H1 (cell line): ENCODE data around the gene ADGRD2. TPM values are rescaled to one million over a fixed set of nuclear protein-coding genes. Genes with fewer than 3 reads are reported as not detected.

Experiments used
- CTCF ChIA-PET: fragments of 300-600 bp; sonication (Branson Sonifier 250); formaldehyde crosslinking; loops from one replicate; lab custom pipeline; 2021; ENCODE audit not compliant: partially characterized antibody; lab: Charles Lee
- POLR2A ChIA-PET: fragments of 300-600 bp; sonication (Branson Sonifier 250); formaldehyde crosslinking; loops from one replicate; lab custom pipeline; 2021; ENCODE audit warnings: inconsistent platforms; ENCODE audit not compliant: partially characterized antibody; lab: Charles Lee
- DNase-seq, 2 experiments: peaks; one replicate each; pipeline versions ENCODE4 v3.0.0 to v3.0.0-alpha.2; 2010 to 2022; ENCODE audit warnings: low spot score in 2 of 2, low read depth in 1 of 2, mixed read lengths in 1 of 2
- FAIRE-seq: peaks from 2 replicates; lab custom pipeline; 2011; peaks lifted over from hg19 to GRCh38; lab: Jason Lieb, UNC
- H2AFZ ChIP-seq: 2 replicates; pipeline ENCODE4 v1.8.1; 2012; ENCODE audit warnings: low read length, inconsistent platforms
- H2AK5ac ChIP-seq: 2 replicates; pipeline ENCODE4 v1.6.1; 2013; ENCODE audit warnings: low read depth, low read length
- H2BK120ac ChIP-seq: replicated peaks from 2 replicates; pipeline ENCODE3; 2013; ENCODE audit warnings: low read depth, low read length, inconsistent platforms
- H2BK12ac ChIP-seq: 2 replicates; pipeline ENCODE4 v1.6.1; 2013; ENCODE audit warnings: low read depth, low read length
- H2BK15ac ChIP-seq: 2 replicates; pipeline ENCODE4 v1.6.1; 2013; ENCODE audit warnings: low read length
- H2BK20ac ChIP-seq: 2 replicates; pipeline ENCODE4 v1.6.1; 2013; ENCODE audit warnings: low read length
- H2BK5ac ChIP-seq: 2 replicates; pipeline ENCODE4 v1.6.1; 2013; ENCODE audit warnings: low read depth, low read length
- H3K14ac ChIP-seq: 2 replicates; pipeline ENCODE4 v1.6.1; 2013; ENCODE audit warnings: inconsistent platforms; ENCODE audit not compliant: insufficient read length
- H3K18ac ChIP-seq: 2 replicates; pipeline ENCODE4 v1.6.1; 2013; ENCODE audit warnings: low read length; ENCODE audit errors: extremely low read depth
- H3K23ac ChIP-seq: 2 replicates; pipeline ENCODE4 v1.6.1; 2013; ENCODE audit warnings: inconsistent platforms; ENCODE audit not compliant: insufficient read length
- H3K23me2 ChIP-seq: 2 replicates; pipeline ENCODE4 v1.6.1; 2013; ENCODE audit warnings: low read depth, low read length
- H3K27ac ChIP-seq: 2 replicates; pipeline ENCODE4 v1.6.1; 2011; ENCODE audit warnings: low read depth, low read length, inconsistent platforms
- H3K27me3 ChIP-seq, 4 experiments: replicated peaks in 1 of 4; 1 replicate in 1 of 4; 2 replicates in 3 of 4; pipeline versions ENCODE4 v1.6.1 to v1.8.1; 2011 to 2013; ENCODE audit warnings: low read length in 3 of 4, mild to moderate bottlenecking in 3 of 4, inconsistent platforms in 2 of 4, mixed read lengths in 2 of 4, moderate library complexity in 1 of 4; ENCODE audit not compliant: control insufficient read depth in 3 of 4, insufficient read depth in 3 of 4; ENCODE audit errors: extremely low read depth in 1 of 4
- H3K36me3 ChIP-seq, 4 experiments: 2 replicates each; pipeline versions ENCODE4 v1.6.1 to v1.8.1; 2011 to 2013; ENCODE audit warnings: mild to moderate bottlenecking in 4 of 4, low read length in 3 of 4, moderate library complexity in 2 of 4, control low read depth in 1 of 4, inconsistent platforms in 1 of 4; ENCODE audit not compliant: insufficient read depth in 4 of 4, control insufficient read depth in 2 of 4
- H3K4ac ChIP-seq: replicated peaks from 2 replicates; pipeline ENCODE3; 2013; ENCODE audit warnings: low read length, low read depth, mixed read lengths, inconsistent platforms; ENCODE audit not compliant: insufficient read length
- H3K4me1 ChIP-seq, 4 experiments: replicated peaks in 1 of 4; 1 replicate in 1 of 4; 2 replicates in 3 of 4; pipeline versions ENCODE4 v1.6.1 to v1.8.1; 2011 to 2013; ENCODE audit warnings: low read length in 3 of 4, inconsistent platforms in 2 of 4, mixed read lengths in 1 of 4; ENCODE audit not compliant: insufficient read depth in 4 of 4, control insufficient read depth in 3 of 4
- H3K4me2 ChIP-seq, 2 experiments: 2 replicates each; pipeline versions ENCODE4 v1.6.1 to v1.8.1; 2011 to 2013; ENCODE audit warnings: low read depth in 2 of 2, low read length in 2 of 2, control low read depth in 1 of 2, inconsistent platforms in 1 of 2, mild to moderate bottlenecking in 1 of 2; ENCODE audit not compliant: insufficient read depth in 1 of 2
- H3K4me3 ChIP-seq, 4 experiments: fragments of 200-600, 300-600 bp in 1 of 4; sonication (generic), shearing (Covaris generic), sonication (Bioruptor Twin) in 1 of 4; 2 replicates each; pipeline versions ENCODE4 v1.5.1 to v1.8.1; 2011 to 2016; ENCODE audit warnings: low read length in 4 of 4, low read depth in 3 of 4, control low read depth in 2 of 4, inconsistent platforms in 2 of 4, mild to moderate bottlenecking in 2 of 4, mixed read lengths in 1 of 4, moderate library complexity in 1 of 4; ENCODE audit not compliant: insufficient read depth in 2 of 4; ENCODE audit errors: extremely low read depth in 1 of 4
- H3K56ac ChIP-seq: replicated peaks from 2 replicates; pipeline ENCODE3; 2013; ENCODE audit warnings: low read depth, mild to moderate bottlenecking, mixed read lengths, low read length, inconsistent platforms; ENCODE audit not compliant: insufficient read length
- H3K79me1 ChIP-seq: 2 replicates; pipeline ENCODE4 v1.6.1; 2013; ENCODE audit warnings: low read depth, low read length, control low read depth
- H3K79me2 ChIP-seq, 2 experiments: 2 replicates each; pipeline versions ENCODE4 v1.6.1 to v1.8.1; 2012 to 2013; ENCODE audit warnings: low read length in 2 of 2, mild to moderate bottlenecking in 2 of 2, inconsistent platforms in 1 of 2; ENCODE audit not compliant: insufficient read depth in 2 of 2, control insufficient read depth in 1 of 2
- H3K9ac ChIP-seq, 4 experiments: replicated peaks in 1 of 4; 1 replicate in 1 of 4; 2 replicates in 3 of 4; pipeline versions ENCODE4 v1.6.1 to v1.8.1; 2011 to 2013; ENCODE audit warnings: low read depth in 3 of 4, low read length in 3 of 4, control low read depth in 2 of 4, mild to moderate bottlenecking in 2 of 4, moderate library complexity in 2 of 4, inconsistent platforms in 1 of 4; ENCODE audit errors: extremely low read depth in 1 of 4
- H3K9me3 ChIP-seq, 2 experiments: 2 replicates each; pipeline versions ENCODE4 v1.6.1 to v1.8.1; 2012 to 2013; ENCODE audit warnings: mild to moderate bottlenecking in 2 of 2, moderate library complexity in 2 of 2, control low read depth in 1 of 2, inconsistent platforms in 1 of 2, low read depth in 1 of 2, low read length in 1 of 2, mixed read lengths in 1 of 2; ENCODE audit not compliant: insufficient read depth in 2 of 2
- H4K20me1 ChIP-seq, 2 experiments: replicated peaks in 1 of 2; 2 replicates each; pipeline versions ENCODE3 to v1.8.1; 2011 to 2013; ENCODE audit warnings: inconsistent platforms in 2 of 2, low read length in 2 of 2, mild to moderate bottlenecking in 1 of 2; ENCODE audit not compliant: insufficient read depth in 2 of 2, control insufficient read depth in 1 of 2
- H4K5ac ChIP-seq: 2 replicates; pipeline ENCODE4 v1.6.1; 2013; ENCODE audit warnings: low read length, low read depth, mixed read lengths, inconsistent platforms; ENCODE audit not compliant: insufficient read length
- H4K8ac ChIP-seq: 2 replicates; pipeline ENCODE4 v1.8.0; 2013; ENCODE audit warnings: mild to moderate bottlenecking, moderate library complexity, low read length, inconsistent platforms; ENCODE audit not compliant: insufficient read depth; ENCODE audit errors: extremely low read depth
- H4K91ac ChIP-seq: replicated peaks from 2 replicates; pipeline ENCODE3; 2013; ENCODE audit warnings: low read length, mixed read lengths, inconsistent platforms; ENCODE audit not compliant: insufficient read length
- ASH2L ChIP-seq: fragments of 200-600, 300-600 bp; sonication (generic); IDR thresholded peaks from one replicate; pipeline ENCODE4 v1.7.1; 2017; ENCODE audit warnings: low read length
- ATF3 ChIP-seq: IDR thresholded peaks from 2 replicates; pipeline ENCODE4 v1.6.1; 2011; ENCODE audit warnings: low read depth, mild to moderate bottlenecking, low read length; ENCODE audit not compliant: insufficient read depth
- CBX5 ChIP-seq: fragments of 300-800, 300-1000 bp; sonication (generic); IDR thresholded peaks from 2 replicates; pipeline ENCODE4 v1.7.1; 2016; ENCODE audit warnings: antibody characterized with exemption, low read length, low read depth
- CHD1 ChIP-seq: IDR thresholded peaks from 2 replicates; pipeline ENCODE4 v1.6.1; 2012; ENCODE audit warnings: low read depth, low read length, improper control_type of control experiment
- CTCF ChIP-seq, 3 experiments: IDR thresholded peaks; 1 replicate in 2 of 3; 2 replicates in 1 of 3; pipeline versions ENCODE4 v1.5.1 to v1.6.1; 2011; ENCODE audit warnings: low read length in 3 of 3, mild to moderate bottlenecking in 3 of 3, inconsistent platforms in 2 of 3, low read depth in 1 of 3, moderate library complexity in 1 of 3; ENCODE audit not compliant: insufficient read depth in 1 of 3; ENCODE audit errors: control extremely low read depth in 1 of 3
- EZH2 ChIP-seq: fragments of 200-600 bp; sonication (generic); IDR thresholded peaks from 2 replicates; pipeline ENCODE4 v1.7.1; 2012; ENCODE audit warnings: low read depth, mild to moderate bottlenecking, moderate library complexity, low read length, inconsistent platforms; ENCODE audit not compliant: severe bottlenecking
- JUN ChIP-seq: IDR thresholded peaks from 2 replicates; pipeline ENCODE4 v1.6.1; 2011; ENCODE audit warnings: low read depth, mild to moderate bottlenecking, improper control_type of control experiment, low read length
- KDM1A ChIP-seq: fragments of 200-600, 300-600 bp; sonication (generic); IDR thresholded peaks from 2 replicates; pipeline ENCODE4 v1.7.1; 2016; ENCODE audit warnings: mild to moderate bottlenecking, low read length, borderline replicate concordance
- MAX ChIP-seq: IDR thresholded peaks from 2 replicates; pipeline ENCODE4 v1.6.1; 2012; ENCODE audit warnings: inconsistent platforms
- NANOG ChIP-seq: IDR thresholded peaks from 2 replicates; pipeline ENCODE4 v1.6.1; 2011; ENCODE audit warnings: low read length, low read depth, mild to moderate bottlenecking, inconsistent platforms; ENCODE audit not compliant: insufficient read depth, poor library complexity, severe bottlenecking
- SIRT6 ChIP-seq: IDR thresholded peaks from one replicate; pipeline ENCODE4 v1.7.1; 2012; ENCODE audit warnings: low read length, inconsistent platforms
- WGBS, 2 experiments: shearing (Covaris generic) in 1 of 2; methylation state at CpG; one replicate each; pipeline versions ENCODE4 v1.1.6 to v1.1.7; 2013 to 2015; ENCODE audit warnings: low lambda C conversion rate in 2 of 2, mixed read lengths in 2 of 2, inconsistent platforms in 1 of 2, low coverage in 1 of 2, missing lambda C conversion rate in 1 of 2; ENCODE audit not compliant: insufficient replicate concordance in 2 of 2, insufficient coverage in 1 of 2, insufficient read length in 1 of 2; ENCODE audit errors: extremely low coverage in 1 of 2, missing lambda C conversion rate in 1 of 2; 5-methylcytosine and 5-hydroxymethylcytosine counted together
- polyA plus RNA-seq, 7 experiments: library from polyadenylated mRNA; depleted of rRNA in 3 of 7; stranded (reverse) in 5 of 7; unstranded in 2 of 7; fragments of >200 nt in 5 of 7; fragments of 200-250 nt in 2 of 7; gene quantifications; 1 replicate in 5 of 7; 2 replicates in 1 of 7; 4 replicates in 1 of 7; pipeline versions ENCODE4 v1.2.1 to v1.2.3, GENCODE V29; 2011 to 2013; ENCODE audit warnings: missing spikeins in 2 of 7, mixed read lengths in 2 of 7
- total RNA-seq: library from RNA; stranded (reverse); fragmentation: NEBNext Ultra II Directional; extraction: Animal tissue kit (Norgen Biotek cat#: 25700); gene quantifications from 2 replicates; pipeline ENCODE4 v1.2.1, GENCODE V29; 2021

ADGRD2 gene
- total and polyA plus RNA-seq, 2 of the 8 experiments (the other 6 are each of a cell fraction or from before 2014, with no cell fraction given): 0.41 to 1.4 TPM

- Histone ChIP-seq H4K5ac (no peak overlapping the region), H4K91ac (no peak overlapping the region), H2AK5ac (no peak overlapping the region), H3K23ac (no peak overlapping the region), H2BK15ac (no peak overlapping the region), H3K79me1 (no peaks in the 10 kb centered on the region), H3K4ac (no peak overlapping the region), H2BK12ac (no peak overlapping the region), H3K14ac (no peak overlapping the region), H3K27me3 (no peaks in the 10 kb centered on the region; a peak in 1 of 7 replicates), H3K4me1 (no peaks in the 10 kb centered on the region), H2BK5ac (no peak overlapping the region), H3K18ac (no peak overlapping the region), H2AFZ (no peak overlapping the region), H3K9ac (no peak overlapping the region), H3K79me2 (no peaks in the 10 kb centered on the region), H2BK20ac (no peak overlapping the region), H3K4me2 (no peak overlapping the region), H3K9me3 (no peaks in the 10 kb centered on the region), H3K23me2 (no peaks in the 10 kb centered on the region), H3K56ac (no peak overlapping the region), H3K4me3 (no peak overlapping the region), H3K27ac (no peak overlapping the region), H2BK120ac (no peak overlapping the region), H3K36me3 (no peaks in the 10 kb centered on the region), H4K20me1 (no peaks in the 10 kb centered on the region), H4K8ac (0 out of 2 replicates have a peak overlapping the region, but pooled peaks have one; percentile 18)
- CTCF ChIA-PET: interaction anchor here (0.7 to 9.8 kb wide), 8 partner anchors 9 to 1076 kb away, joined by 3 to 87 read pairs (median 4); no protein-coding TSS in a partner anchor
- FAIRE-seq (no peak), DNase-seq (no peak)
- POLR2A ChIA-PET: no interaction called here
- 90% methylated on average over 16 of the region's 16 CpGs; no CpG with 5 or more reads in 1 of the 2 experiments for WGBS, 2 experiments
- TF ChIP-seq SIRT6: no peak
- no peak for TF ChIP-seq JUN
- TF ChIP-seq EZH2: no peak
- TF ChIP-seq MAX: no peak
- TF ChIP-seq CHD1: no peak
- no peak for TF ChIP-seq KDM1A
- TF ChIP-seq NANOG: no peak
- no peak for TF ChIP-seq CBX5
- no peak for TF ChIP-seq CTCF (IDR thresholded peaks at IDR 0.05; ENCODE audit: control extremely low read depth in 1 of 3, insufficient read depth in 1 of 3, low read depth in 1 of 3, low read length in 3 of 3)
- TF ChIP-seq ASH2L: no peak
- TF ChIP-seq ATF3: no peak
Measured at GRCh38 chr9:124441291-124441690, 9.0 kb upstream of the ADGRD2 start.
